GM12878 (cell line): Measurements from ENCODE around the gene LRRC23. TPM values are rescaled to one million over a fixed set of nuclear protein-coding genes. Genes with fewer than 3 reads are reported as not detected.

Experiments
- BHLHE40 ChIP-seq, 2 experiments: fragments of 450-650 bp in 1 of 2; IDR thresholded peaks; 2 replicates each; pipeline ENCODE4 v1.6.1; 2011 to 2017; ENCODE audit warnings: low read depth in 2 of 2, borderline replicate concordance in 1 of 2, improper control_type of control experiment in 1 of 2, low read length in 1 of 2, mild to moderate bottlenecking in 1 of 2
- BRCA1 ChIP-seq: IDR thresholded peaks from 2 replicates; pipeline ENCODE4 v1.6.1; 2011; ENCODE audit warnings: low read depth, low read length, improper control_type of control experiment
- CBFB ChIP-seq: IDR thresholded peaks from 2 replicates; pipeline ENCODE4 v1.6.1; 2016; ENCODE audit warnings: antibody characterized with exemption, low read depth
- CHD2 ChIP-seq: IDR thresholded peaks from 2 replicates; pipeline ENCODE4 v1.6.1; 2011; ENCODE audit warnings: low read depth, low read length, improper control_type of control experiment, borderline replicate concordance
- GABPA ChIP-seq: IDR thresholded peaks from 2 replicates; pipeline ENCODE4 v1.6.1; 2014; ENCODE audit warnings: antibody characterized with exemption, low read depth, mild to moderate bottlenecking, inconsistent platforms
- IKZF1 ChIP-seq: fragments of 450-650 bp; conservative IDR thresholded peaks from 2 replicates; pipeline ENCODE4 v1.6.1; 2017; ENCODE audit warnings: antibody characterized with exemption, mild to moderate bottlenecking
- KLF5 ChIP-seq: fragments of 450-650 bp; IDR thresholded peaks from 2 replicates; pipeline ENCODE4 v1.6.1; 2014; ENCODE audit warnings: mild to moderate bottlenecking; ENCODE audit not compliant: partially characterized antibody
- LARP7 ChIP-seq: fragments of 450-650 bp; IDR thresholded peaks from 2 replicates; pipeline ENCODE4 v1.6.1; 2017; ENCODE audit warnings: mild to moderate bottlenecking
- MEF2A ChIP-seq: IDR thresholded peaks from 2 replicates; pipeline ENCODE4 v1.6.1; 2011; ENCODE audit warnings: low read depth, mild to moderate bottlenecking, low read length, moderate library complexity; ENCODE audit not compliant: insufficient read depth
- MTA3 ChIP-seq: IDR thresholded peaks from 2 replicates; pipeline ENCODE4 v1.6.1; 2012; ENCODE audit warnings: low read length, inconsistent platforms, borderline replicate concordance
- NFYA ChIP-seq: IDR thresholded peaks from 2 replicates; pipeline ENCODE4 v1.6.1; 2011; ENCODE audit warnings: low read depth, mild to moderate bottlenecking, low read length, improper control_type of control experiment, borderline replicate concordance
- PAX5 ChIP-seq: IDR thresholded peaks from 2 replicates; pipeline ENCODE4 v1.6.1; 2011; ENCODE audit warnings: low read depth, low read length, borderline replicate concordance
- POLR2A ChIP-seq: IDR thresholded peaks from 2 replicates; pipeline ENCODE4 v1.6.1; 2011; ENCODE audit warnings: low read depth, mild to moderate bottlenecking, low read length
- POLR2AphosphoS2 ChIP-seq: IDR thresholded peaks from 2 replicates; pipeline ENCODE4 v1.6.1; 2011; ENCODE audit warnings: low read depth, mild to moderate bottlenecking, low read length, improper control_type of control experiment, moderate library complexity
- RBBP5 ChIP-seq: fragments of 200-600 bp; sonication (generic); conservative IDR thresholded peaks from 2 replicates; pipeline ENCODE4 v1.6.1; 2016
- RCOR1 ChIP-seq: conservative IDR thresholded peaks from 2 replicates; pipeline ENCODE4 v1.6.1; 2012; ENCODE audit warnings: low read depth, low read length, improper control_type of control experiment
- RELA ChIP-seq: fragments of 450-650 bp; IDR thresholded peaks from 2 replicates; pipeline ENCODE4 v1.8.0; 2014; ENCODE audit warnings: borderline replicate concordance; ENCODE audit not compliant: partially characterized antibody
- SMAD1 ChIP-seq: fragments of 450-650 bp; IDR thresholded peaks from 2 replicates; pipeline ENCODE4 v1.6.1; 2018; ENCODE audit warnings: mild to moderate bottlenecking, low read depth; ENCODE audit not compliant: partially characterized antibody
- SPI1 ChIP-seq: IDR thresholded peaks from 2 replicates; pipeline ENCODE4 v1.6.1; 2011; ENCODE audit warnings: low read depth, mild to moderate bottlenecking, low read length, moderate library complexity, borderline replicate concordance; ENCODE audit not compliant: insufficient read depth
- STAT1 ChIP-seq: fragments of 450-650 bp; conservative IDR thresholded peaks from 2 replicates; pipeline ENCODE4 v1.6.1; 2014; ENCODE audit warnings: antibody characterized with exemption, mild to moderate bottlenecking
- TARDBP ChIP-seq: IDR thresholded peaks from 2 replicates; pipeline ENCODE4 v1.6.1; 2016; ENCODE audit warnings: borderline replicate concordance
- TCF3 ChIP-seq: IDR thresholded peaks from 2 replicates; pipeline ENCODE4 v1.6.1; 2012; ENCODE audit warnings: low read depth, mild to moderate bottlenecking, low read length, borderline replicate concordance; ENCODE audit not compliant: insufficient read depth
- WRNIP1 ChIP-seq: IDR thresholded peaks from 2 replicates; pipeline ENCODE4 v1.6.1; 2011; ENCODE audit warnings: low read depth, low read length, improper control_type of control experiment, borderline replicate concordance
- YBX1 ChIP-seq: fragments of 450-650 bp; IDR thresholded peaks from 2 replicates; pipeline ENCODE4 v1.6.1; 2016; ENCODE audit warnings: antibody characterized with exemption
- YY1 ChIP-seq: IDR thresholded peaks from 2 replicates; pipeline ENCODE4 v1.6.1; 2011; ENCODE audit warnings: low read depth, mild to moderate bottlenecking, low read length
- ZBED1 ChIP-seq: IDR thresholded peaks from 2 replicates; pipeline ENCODE4 v1.6.1; 2016; ENCODE audit warnings: borderline replicate concordance
- ZNF207 ChIP-seq: fragments of 450-650 bp; IDR thresholded peaks from 2 replicates; pipeline ENCODE4 v1.6.1; 2014; ENCODE audit warnings: antibody characterized with exemption, mild to moderate bottlenecking, borderline replicate concordance
- ZNF274 ChIP-seq: IDR thresholded peaks from one replicate; pipeline ENCODE4 v1.8.0; 2011; ENCODE audit not compliant: insufficient read length, insufficient read depth
- ZSCAN29 ChIP-seq: fragments of 450-650 bp; IDR thresholded peaks from 2 replicates; pipeline ENCODE4 v1.6.1; 2017; ENCODE audit warnings: mild to moderate bottlenecking, moderate library complexity
- polyA plus RNA-seq, 11 experiments: library from polyadenylated mRNA; depleted of rRNA in 4 of 11; unstranded in 6 of 11; stranded (reverse) in 5 of 11; fragments of >200 nt; fragmentation: Nextera tagmentation in 4 of 11; fragmentation: Illumina TruSeq in 1 of 11; extraction: Ambion mirVana in 4 of 11; extraction: Trizol in 1 of 11; gene quantifications; 1 replicate in 1 of 11; 2 replicates in 10 of 11; pipeline versions ENCODE4 v1.2.1 to v1.2.3, GENCODE V29; 2011 to 2016; ENCODE audit warnings: inconsistent platforms in 2 of 11, missing spikeins in 2 of 11, low read depth in 1 of 11
- total RNA-seq, 4 experiments: library from RNA; depleted of rRNA in 3 of 4; stranded (reverse); fragments of >200 nt in 3 of 4; fragmentation: Illumina TruSeq in 1 of 4; extraction: Trizol in 1 of 4; gene quantifications; 2 replicates each; pipeline versions ENCODE4 v1.2.1 to v1.2.3, GENCODE V29; 2013 to 2021
- TF ChIP-seq, protein P1 (sequence below): IDR thresholded peaks from 2 replicates; pipeline ENCODE4 v1.6.1; 2012; ENCODE audit warnings: low read length, inconsistent platforms
- TF ChIP-seq, protein P2 (sequence below): IDR thresholded peaks from 2 replicates; pipeline ENCODE4 v1.6.1; 2011; ENCODE audit warnings: low read depth, mild to moderate bottlenecking, low read length, moderate library complexity, borderline replicate concordance; ENCODE audit errors: extremely low read depth

Gene LRRC23
- total and polyA plus RNA-seq, 10 of the 15 experiments (the other 5 are each of a cell fraction or from before 2014, with no cell fraction given): 1.4 to 6.9 (median 3.4) TPM

- peak; percentile 57; the same call in 1 of the 2 replicates for TF ChIP-seq ZBED1
- peak; percentile 51 to 52; a peak in 2 of 4 replicates for TF ChIP-seq BHLHE40 (IDR thresholded peaks at IDR 0.05; ENCODE audit: borderline replicate concordance in 1 of 2, low read depth in 2 of 2, low read length in 1 of 2)
- no peak for TF ChIP-seq YBX1
- TF ChIP-seq YY1: peak; percentile 84
- no peak for TF ChIP-seq KLF5
- TF ChIP-seq, protein P1, sequence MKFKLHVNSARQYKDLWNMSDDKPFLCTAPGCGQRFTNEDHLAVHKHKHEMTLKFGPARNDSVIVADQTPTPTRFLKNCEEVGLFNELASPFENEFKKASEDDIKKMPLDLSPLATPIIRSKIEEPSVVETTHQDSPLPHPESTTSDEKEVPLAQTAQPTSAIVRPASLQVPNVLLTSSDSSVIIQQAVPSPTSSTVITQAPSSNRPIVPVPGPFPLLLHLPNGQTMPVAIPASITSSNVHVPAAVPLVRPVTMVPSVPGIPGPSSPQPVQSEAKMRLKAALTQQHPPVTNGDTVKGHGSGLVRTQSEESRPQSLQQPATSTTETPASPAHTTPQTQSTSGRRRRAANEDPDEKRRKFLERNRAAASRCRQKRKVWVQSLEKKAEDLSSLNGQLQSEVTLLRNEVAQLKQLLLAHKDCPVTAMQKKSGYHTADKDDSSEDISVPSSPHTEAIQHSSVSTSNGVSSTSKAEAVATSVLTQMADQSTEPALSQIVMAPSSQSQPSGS: no peak
- TF ChIP-seq IKZF1: peak; percentile 94
- TF ChIP-seq TARDBP: peak; percentile 82
- TF ChIP-seq NFYA: no peak
- TF ChIP-seq RELA: peak; percentile 19
- peak; percentile 64; the same call in 1 of the 2 replicates for TF ChIP-seq MEF2A
- peak; percentile 68; the same call in 1 of the 2 replicates for TF ChIP-seq BRCA1
- peak; percentile 98 for TF ChIP-seq CHD2
- no peak for TF ChIP-seq GABPA
- no peak for TF ChIP-seq SMAD1
- no peak for TF ChIP-seq RBBP5
- TF ChIP-seq PAX5: peak; percentile 83; the same call in 1 of the 2 replicates
- no peak for TF ChIP-seq WRNIP1
- 0 out of 2 replicates have a peak, but pooled peaks have one; percentile 20 for TF ChIP-seq RCOR1
- TF ChIP-seq LARP7: peak; percentile 90
- no peak for TF ChIP-seq ZSCAN29
- 0 out of 2 replicates have a peak, but pooled peaks have one; percentile 39 for TF ChIP-seq TCF3
- TF ChIP-seq POLR2AphosphoS2: peak; percentile 97
- peak; percentile 87 for TF ChIP-seq POLR2A
- TF ChIP-seq ZNF207: peak; percentile 84; the same call in 1 of the 2 replicates
- TF ChIP-seq SPI1: no peak; the same call in 1 of the 2 replicates
- TF ChIP-seq MTA3: no peak
- TF ChIP-seq, protein P2, sequence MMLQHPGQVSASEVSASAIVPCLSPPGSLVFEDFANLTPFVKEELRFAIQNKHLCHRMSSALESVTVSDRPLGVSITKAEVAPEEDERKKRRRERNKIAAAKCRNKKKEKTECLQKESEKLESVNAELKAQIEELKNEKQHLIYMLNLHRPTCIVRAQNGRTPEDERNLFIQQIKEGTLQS: no peak
- TF ChIP-seq ZNF274: no peak
- TF ChIP-seq CBFB: peak; percentile 80
- no peak for TF ChIP-seq STAT1
These were observed 33.1 kb downstream of the LRRC23 start (continued) for GRCh38 chr12:6937481-6938352.
